ENCODE results near the gene NUP160. TPM values are rescaled to one million over a fixed set of nuclear protein-coding genes. Genes with fewer than 3 reads are reported as not detected.

The NUP160 gene
- total and polyA plus RNA-seq, 3 experiments from 2014 or later = 30.0 to 69.9 (median 65.1) TPM

DNA sequence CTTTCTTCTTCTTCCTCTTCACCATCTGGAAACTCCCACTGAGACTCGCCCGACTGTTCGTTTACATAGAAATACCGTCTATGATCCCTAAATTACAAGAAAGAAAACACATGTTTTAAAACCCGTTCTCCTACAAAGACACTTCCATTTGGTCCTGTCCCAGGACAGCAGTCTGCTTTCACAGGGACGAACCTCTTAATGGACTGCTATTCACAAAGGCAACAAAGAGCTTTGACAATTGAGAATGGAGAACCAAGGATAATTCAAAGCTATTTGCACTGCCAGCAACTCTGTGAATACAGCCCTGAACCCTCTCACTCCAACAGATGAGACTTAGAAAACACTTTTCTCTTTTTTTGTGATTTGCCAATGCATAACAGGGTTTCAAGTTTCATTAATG lies 116.7 kb downstream of the NUP160 start:
- Mint-ChIP-seq H3K4me3 (no peak overlapping the region), H3K4me1 (peaks cover 2 to 11% (median 5%) of the 10 kb centered on the region in 3 donors), H3K36me3 (peaks cover 5 to 87% (median 16%) of the 10 kb centered on the region in 3 donors), H3K27ac (peak overlapping the region in 4 of 8 donors; percentile 0 to 63 (median 34)), H3K9me3 (no peaks in the 10 kb centered on the region), H3K27me3 (no peaks in the 10 kb centered on the region)
- DNase-seq = no peak
- Histone ChIP-seq H3K36me3 (ENCODE audit: insufficient read depth, low read length) (peaks cover 81% of the 10 kb centered on the region), H3K9me3 (ENCODE audit: low read length) (no peaks in the 10 kb centered on the region), H3K4me1 (ENCODE audit: insufficient read depth, low read length) (no peaks in the 10 kb centered on the region), H3K4me3 (ENCODE audit: low read length) (no peak overlapping the region), H3K27ac (ENCODE audit: low read depth, low read length) (no peak overlapping the region), H3K27me3 (ENCODE audit: insufficient read depth, low read length, poor library complexity, severe bottlenecking) (no peaks in the 10 kb centered on the region)
- CTCF ChIA-PET = no interaction called here
- POLR2A ChIA-PET = no interaction called here

Other genes starting within 250 kb of the NUP160 start
- 100 to 1,000 TPM; 124 to 131 TPM for gene MTCH2, start 205.8 kb downstream of the NUP160 start, total RNA-seq
- 63.7 TPM for gene MTCH2, start 205.8 kb downstream of the NUP160 start, polyA plus RNA-seq
- 1 to 10 TPM; 2.6 to 2.9 TPM for gene AGBL2, start 133.0 kb downstream of the NUP160 start, total RNA-seq
- 1.0 TPM for gene AGBL2, start 133.0 kb downstream of the NUP160 start, polyA plus RNA-seq
- gene FNBP4, start 81.0 kb downstream of the NUP160 start, total RNA-seq = 100 to 1,000 TPM; 103 to 110 TPM
- gene FNBP4, start 81.0 kb downstream of the NUP160 start, polyA plus RNA-seq = 40.4 TPM
- gene PTPRJ, start 132.2 kb upstream of the NUP160 start, total RNA-seq = 10 to 100 TPM; 25.1 to 25.6 TPM
- 16.0 TPM for gene PTPRJ, start 132.2 kb upstream of the NUP160 start, polyA plus RNA-seq

Data from CD8-positive, alpha-beta memory T cell (primary cell).